Activated CD8-positive, alpha-beta memory T cell treated with anti-CD3 and anti-CD28 coated beads for 36 hours (primary cell): Measurements from ENCODE around the gene PTPRT. TPM values are rescaled to one million over a fixed set of nuclear protein-coding genes. Genes with fewer than 3 reads are reported as not detected.

Source experiments
- CTCF ChIA-PET: fragments of 350-600 bp; sonication (Branson Sonifier 250); formaldehyde crosslinking; loops from one replicate; lab custom pipeline; 2021; ENCODE audit warnings: antibody characterized with exemption; lab: Charles Lee
- POLR2A ChIA-PET: fragments of 350-600 bp; sonication (Branson Sonifier 250); formaldehyde crosslinking; loops from one replicate; lab custom pipeline; 2021; ENCODE audit warnings: antibody characterized with exemption; lab: Charles Lee
- total RNA-seq, 2 experiments: library from RNA; stranded (reverse); gene quantifications; one replicate each; pipeline ENCODE4 v1.2.3, GENCODE V29; 2021

PTPRT gene
- total RNA-seq, 2 experiments from 2014 or later, result not detected

GRCh38 chr20:42887281-42887680, 302.4 kb downstream of the PTPRT start:
- CTCF ChIA-PET, result no interaction called here

GRCh38 chr20:42886801-42887200, 302.9 kb downstream of the PTPRT start:
- POLR2A ChIA-PET, result no interaction called here
- CTCF ChIA-PET, result interaction anchor here (0.6 kb wide), 1 partner anchor 25 kb away, joined by 4 read pairs; no protein-coding TSS in a partner anchor

More at GRCh38 chr20:42887281-42887680, 302.4 kb downstream of the PTPRT start:
- POLR2A ChIA-PET, result no interaction called here

GRCh38 chr20:42886046-42886445, 303.7 kb downstream of the PTPRT start:
- ChIA-PET CTCF (no interaction called here), POLR2A (no interaction called here)

GRCh38 chr20:42875581-42875980, 314.1 kb downstream of the PTPRT start:
- ChIA-PET POLR2A (no interaction called here), CTCF (no interaction called here)

GRCh38 chr20:42873259-42873658, 316.4 kb downstream of the PTPRT start:
- CTCF ChIA-PET, result no interaction called here
- POLR2A ChIA-PET, result no interaction called here

GRCh38 chr20:42864116-42864515, 325.6 kb downstream of the PTPRT start:
- ChIA-PET CTCF (no interaction called here), POLR2A (no interaction called here)

- ChIA-PET POLR2A (no interaction called here), CTCF (no interaction called here)
These were observed 327.3 kb downstream of the PTPRT start for GRCh38 chr20:42862446-42862845.

GRCh38 chr20:42857446-42857845, 332.3 kb downstream of the PTPRT start:
- ChIA-PET CTCF (no interaction called here), POLR2A (no interaction called here)

- POLR2A ChIA-PET, result no interaction called here
- CTCF ChIA-PET, result no interaction called here
These were observed 333.8 kb downstream of the PTPRT start for GRCh38 chr20:42855896-42856295.

GRCh38 chr20:42852691-42853090, 337.0 kb downstream of the PTPRT start:
- ChIA-PET POLR2A (no interaction called here), CTCF (no interaction called here)

GRCh38 chr20:42846784-42847490, 342.8 kb downstream of the PTPRT start:
- CTCF ChIA-PET, result no interaction called here
- POLR2A ChIA-PET, result no interaction called here

- CTCF ChIA-PET, result no interaction called here
- POLR2A ChIA-PET, result no interaction called here
These were observed 345.0 kb downstream of the PTPRT start for GRCh38 chr20:42844751-42845150.

GRCh38 chr20:42837456-42837855, 352.2 kb downstream of the PTPRT start:
- CTCF ChIA-PET, result no interaction called here
- POLR2A ChIA-PET, result no interaction called here

- ChIA-PET CTCF (no interaction called here), POLR2A (no interaction called here)
These were observed 353.4 kb downstream of the PTPRT start for GRCh38 chr20:42836339-42836738.

- ChIA-PET POLR2A (no interaction called here), CTCF (no interaction called here)
These were observed 381.8 kb downstream of the PTPRT start for GRCh38 chr20:42807876-42808275.

- POLR2A ChIA-PET, result no interaction called here
- CTCF ChIA-PET, result no interaction called here
These were observed 394.5 kb downstream of the PTPRT start for GRCh38 chr20:42795111-42795695.

- POLR2A ChIA-PET, result no interaction called here
- CTCF ChIA-PET, result no interaction called here
These were observed 397.7 kb downstream of the PTPRT start for GRCh38 chr20:42792052-42792451.

GRCh38 chr20:42790111-42790510, 399.6 kb downstream of the PTPRT start:
- ChIA-PET POLR2A (no interaction called here), CTCF (no interaction called here)

- CTCF ChIA-PET, result no interaction called here
- POLR2A ChIA-PET, result no interaction called here
These were observed 401.0 kb downstream of the PTPRT start for GRCh38 chr20:42788707-42789106.

- ChIA-PET CTCF (no interaction called here), POLR2A (no interaction called here)
These were observed 404.7 kb downstream of the PTPRT start for GRCh38 chr20:42785041-42785440.

GRCh38 chr20:42779216-42779615, 410.5 kb downstream of the PTPRT start:
- CTCF ChIA-PET, result no interaction called here
- POLR2A ChIA-PET, result no interaction called here
